B cell (primary cell): Measurements from ENCODE around the gene OR2T2. TPM values are rescaled to one million over a fixed set of nuclear protein-coding genes. Genes with fewer than 3 reads are reported as not detected.
A peak's percentile ranks its signal among the peaks of the same experiment; 100 is the strongest.
"Not testable (repeated sequence)": the region's sequence is repeated elsewhere in the genome, so short reads cannot be mapped to it uniquely, and the experiment has no call there.

Experiments used
- ATAC-seq: fragments of 200-7000 bp; cut with Tn5 transposase; one replicate; pipeline ENCODE4 v1.10.0; 2021; ENCODE audit warnings: low read depth, mild to moderate bottlenecking, moderate number of reproducible peaks, moderate library complexity
- CTCF ChIA-PET: fragments of 350-600 bp; sonication (Branson Sonifier 250); formaldehyde crosslinking; loops from one replicate; lab custom pipeline; 2021; ENCODE audit warnings: antibody characterized with exemption, inconsistent platforms; lab: Charles Lee
- POLR2A ChIA-PET: fragments of 350-600 bp; sonication (Branson Sonifier 250); formaldehyde crosslinking; loops from one replicate; lab custom pipeline; 2021; ENCODE audit warnings: antibody characterized with exemption; lab: Charles Lee
- DNase-seq: peaks from one replicate; pipeline ENCODE4 v3.0.0; 2013
- H2AFZ ChIP-seq: 2 replicates; pipeline ENCODE4 v1.6.1; 2012; ENCODE audit warnings: mild to moderate bottlenecking, low read depth, low read length; ENCODE audit not compliant: insufficient read depth, poor library complexity, severe bottlenecking
- H3K27ac ChIP-seq, 2 donors: 1 replicate in 1 of 2; 2 replicates in 1 of 2; pipeline ENCODE4 v1.5.1; 2012 to 2013; ENCODE audit warnings: low read length in 2 of 2, mild to moderate bottlenecking in 2 of 2, moderate library complexity in 1 of 2
- H3K27me3 ChIP-seq, 4 experiments: fragments of 200-600 bp in 1 of 4; sonication (generic) in 1 of 4; replicated peaks in 1 of 4; 1 replicate in 2 of 4; 2 replicates in 2 of 4; pipeline versions ENCODE4 v1.6.1 to v1.7.0; 2013 to 2016; ENCODE audit warnings: low read length in 3 of 4, mild to moderate bottlenecking in 2 of 4, mixed read lengths in 1 of 4, moderate library complexity in 1 of 4; ENCODE audit not compliant: insufficient read depth in 4 of 4, control insufficient read depth in 3 of 4; ENCODE audit errors: control extremely low read depth in 1 of 4
- H3K36me3 ChIP-seq, 2 experiments: replicated peaks in 1 of 2; 1 replicate in 1 of 2; 2 replicates in 1 of 2; pipeline versions ENCODE4 v1.6.1 to v1.7.1; 2013; ENCODE audit warnings: low read length in 1 of 2; ENCODE audit not compliant: insufficient read depth in 2 of 2, control insufficient read depth in 1 of 2; ENCODE audit errors: control extremely low read depth in 1 of 2, extremely low read depth in 1 of 2
- H3K4me1 ChIP-seq, 2 donors: fragments of 200-600 bp in 1 of 2; sonication (generic) in 1 of 2; 1 replicate in 1 of 2; 2 replicates in 1 of 2; pipeline versions ENCODE4 v1.5.1 to v1.6.1; 2013 to 2017; ENCODE audit warnings: low read length in 2 of 2; ENCODE audit not compliant: control insufficient read depth in 2 of 2, insufficient read depth in 2 of 2
- H3K4me2 ChIP-seq: replicated peaks from 2 replicates; pipeline ENCODE3; 2012; ENCODE audit warnings: mild to moderate bottlenecking, low read depth, low read length; ENCODE audit not compliant: poor library complexity, severe bottlenecking
- H3K4me3 ChIP-seq, 5 experiments: fragments of 200-600 bp in 1 of 5; sonication (generic) in 1 of 5; 1 replicate in 3 of 5; 2 replicates in 2 of 5; pipeline versions ENCODE4 v1.5.1 to v1.7.0; 2011 to 2016; ENCODE audit warnings: low read length in 4 of 5, mild to moderate bottlenecking in 4 of 5, low read depth in 2 of 5, control low read depth in 1 of 5, moderate library complexity in 1 of 5; ENCODE audit not compliant: insufficient read depth in 1 of 5; ENCODE audit errors: control extremely low read depth in 1 of 5, extremely low read depth in 1 of 5
- H3K79me2 ChIP-seq: fragments of 200-600 bp; sonication (generic); one replicate; pipeline ENCODE4 v1.6.0; 2016; ENCODE audit warnings: low read length; ENCODE audit not compliant: control insufficient read depth, insufficient read depth
- H3K9ac ChIP-seq: fragments of 200-600 bp; sonication (generic); 2 replicates; pipeline ENCODE4 v1.6.1; 2017; ENCODE audit warnings: mild to moderate bottlenecking, low read length, moderate library complexity
- H3K9me3 ChIP-seq, 3 donors: one replicate each; pipeline versions ENCODE4 v1.6.1 to v1.7.1; 2013; ENCODE audit warnings: low read length in 2 of 3; ENCODE audit not compliant: control insufficient read depth in 2 of 3, insufficient read depth in 1 of 3; ENCODE audit errors: control extremely low read depth in 1 of 3
- H4K20me1 ChIP-seq: 2 replicates; pipeline ENCODE4 v1.6.0; 2012; ENCODE audit warnings: mild to moderate bottlenecking, low read length; ENCODE audit not compliant: insufficient read depth, control insufficient read depth, poor library complexity, severe bottlenecking
- H3K27ac Mint-ChIP-seq: one replicate; pipeline ENCODE4 v1.8.0; 2021; ENCODE audit warnings: mixed read lengths
- H3K27me3 Mint-ChIP-seq: one replicate; pipeline ENCODE4 v1.8.0; 2021; ENCODE audit warnings: mixed read lengths
- H3K4me1 Mint-ChIP-seq: one replicate; pipeline ENCODE4 v1.8.0; 2021; ENCODE audit warnings: mixed read lengths
- H3K4me3 Mint-ChIP-seq: one replicate; pipeline ENCODE4 v1.8.0; 2021; ENCODE audit warnings: mixed read lengths
- H3K9me3 Mint-ChIP-seq: one replicate; pipeline ENCODE4 v1.8.0; 2022; ENCODE audit warnings: mixed read lengths; ENCODE audit not compliant: insufficient read depth
- WGBS: methylation state at CpG from one replicate; pipeline ENCODE4 v1.1.5; 2013; ENCODE audit warnings: missing lambda C conversion rate; ENCODE audit not compliant: insufficient coverage; 5-methylcytosine and 5-hydroxymethylcytosine counted together
- intact Hi-C: fragments of 100-400 bp; cut with micrococcal nuclease; formaldehyde crosslinking; loops from one replicate; pipeline ENCODE4 v1.10.0; 2022
- polyA plus RNA-seq: library from polyadenylated mRNA; depleted of rRNA; stranded (reverse); fragments of >200 nt; gene quantifications from 2 replicates; pipeline ENCODE4 v1.2.3, GENCODE V29; 2012
- total RNA-seq, 2 donors: library from RNA; stranded (reverse); fragments of 120-200 nt in 1 of 2; gene quantifications; 1 replicate in 1 of 2; 2 replicates in 1 of 2; pipeline versions ENCODE4 v1.2.3 to v1.2.4, GENCODE V29; 2013 to 2022

OR2T2 gene
- total and polyA plus RNA-seq, 2 donors (not counting 1 experiment from before 2014, with no cell fraction given): 0.48 to 3.9 TPM

DNA sequence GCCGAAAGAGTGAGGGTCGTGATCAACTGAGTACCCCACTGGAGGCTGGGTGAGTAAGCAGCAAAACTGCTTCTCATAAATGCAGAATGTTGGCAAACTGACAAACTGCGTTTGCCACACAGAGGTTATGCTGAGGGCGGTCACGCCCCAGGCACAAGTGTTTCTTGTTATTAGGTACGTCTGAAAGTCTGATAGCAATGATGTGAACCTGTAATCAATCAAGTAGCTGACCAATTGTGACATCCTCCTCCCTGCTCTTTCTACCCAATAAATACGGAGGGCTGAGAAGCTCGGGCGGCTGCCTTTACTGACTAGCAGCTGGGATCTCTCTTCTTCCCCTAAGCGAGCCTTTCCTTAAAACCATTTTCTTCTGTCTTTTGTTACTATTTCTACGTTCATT is 13.8 kb upstream of the OR2T2 start:
- H4K20me1 ChIP-seq, H3K4me2 ChIP-seq, H3K36me3 ChIP-seq, H3K79me2 ChIP-seq, H3K9me3 Mint-ChIP-seq, H3K9ac ChIP-seq, H3K27me3 ChIP-seq, ATAC-seq, DNase-seq, H3K27me3 Mint-ChIP-seq, CTCF ChIA-PET, POLR2A ChIA-PET, H3K4me3 ChIP-seq, H3K9me3 ChIP-seq, H3K4me3 Mint-ChIP-seq, H3K27ac ChIP-seq, intact Hi-C loops: not testable (repeated sequence)
- H3K4me1 Mint-ChIP-seq: peaks cover 33% of the 10 kb centered on the region
- H3K27ac Mint-ChIP-seq: peak overlapping the region; percentile 87
- Histone ChIP-seq H2AFZ (peak overlapping the region; percentile 56), H3K4me1 (peaks cover 12 to 19% of the 10 kb centered on the region in 2 donors)
- WGBS: no CpG with 5 or more reads among the region's 11 CpGs

DNA sequence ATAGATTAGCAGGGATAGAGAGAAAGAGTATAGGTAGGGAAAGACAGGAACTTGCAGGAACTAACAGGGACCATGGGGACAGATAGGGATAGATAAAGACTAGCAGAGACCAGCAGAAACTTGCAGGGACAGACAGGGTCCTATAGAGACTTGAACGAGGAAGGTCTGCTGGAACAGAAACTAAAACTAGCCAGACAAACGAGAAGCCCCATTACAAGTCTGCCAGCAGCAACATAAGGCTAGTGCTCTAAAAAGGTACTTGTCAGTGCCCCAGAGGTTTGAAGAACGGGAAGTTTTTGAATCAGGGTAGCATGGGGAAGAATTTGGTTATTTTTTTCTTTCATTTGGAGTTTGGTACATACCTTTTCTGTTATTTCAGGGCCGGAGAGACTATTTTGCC is 13.2 kb upstream of the OR2T2 start:
- Mint-ChIP-seq H3K27ac (peak overlapping the region; percentile 87), H3K4me3 (peak overlapping the region; percentile 68), H3K4me1 (peaks cover 28% of the 10 kb centered on the region)
- H3K9me3 Mint-ChIP-seq, H3K27me3 ChIP-seq, CTCF ChIA-PET, H3K4me2 ChIP-seq, H4K20me1 ChIP-seq, H3K9ac ChIP-seq, H3K27ac ChIP-seq, POLR2A ChIA-PET, intact Hi-C loops, H3K79me2 ChIP-seq, H3K9me3 ChIP-seq, H3K4me3 ChIP-seq, H3K36me3 ChIP-seq, H3K27me3 Mint-ChIP-seq: not testable (repeated sequence)
- H3K4me1 ChIP-seq: peaks cover 12 to 19% of the 10 kb centered on the region in 2 donors
- H2AFZ ChIP-seq: peak overlapping the region; percentile 56
- 100% methylated on average over 1 of the region's 4 CpGs for WGBS
- DNase-seq (peak; percentile 34), ATAC-seq (peak; percentile 72)

DNA sequence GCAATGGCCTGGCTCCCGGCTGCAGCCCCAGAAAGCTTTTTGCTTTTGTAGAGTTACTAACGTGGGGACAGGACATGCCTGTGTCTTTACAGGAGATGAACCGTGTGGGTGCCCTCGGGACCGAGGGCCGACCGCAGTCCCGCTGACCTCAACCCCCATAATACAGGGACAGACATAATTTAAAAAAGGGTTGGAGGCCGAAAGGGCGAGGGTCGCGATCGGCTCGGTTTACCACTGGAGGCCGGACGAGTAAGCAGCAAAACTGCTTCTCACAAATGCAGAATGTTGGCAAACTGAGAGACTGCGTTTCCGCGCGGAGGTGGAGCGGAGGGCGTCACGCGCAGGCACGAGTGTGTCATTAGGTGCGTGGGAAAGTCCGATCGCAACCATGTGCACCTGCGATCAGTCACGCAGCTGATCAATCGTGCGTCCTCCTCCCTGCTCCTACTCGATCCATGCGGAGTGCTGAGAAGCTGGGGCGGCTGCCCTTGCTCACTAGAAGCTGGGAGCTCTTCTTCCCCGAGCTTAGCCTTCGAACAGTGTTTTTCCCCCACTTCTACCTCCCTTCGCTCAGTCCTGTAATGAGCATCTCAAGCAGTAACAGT is 11.5 kb upstream of the OR2T2 start:
- POLR2A ChIA-PET, H4K20me1 ChIP-seq, H3K27ac Mint-ChIP-seq, H3K36me3 ChIP-seq, H3K9ac ChIP-seq, H3K4me3 Mint-ChIP-seq, H3K27me3 ChIP-seq, H2AFZ ChIP-seq, intact Hi-C loops, H3K9me3 Mint-ChIP-seq, H3K27me3 Mint-ChIP-seq, H3K4me3 ChIP-seq, H3K4me2 ChIP-seq, CTCF ChIA-PET, H3K9me3 ChIP-seq, H3K27ac ChIP-seq, H3K79me2 ChIP-seq, DNase-seq, ATAC-seq: not testable (repeated sequence)
- WGBS: over 99% methylated on average over 13 of the region's 38 CpGs
- peaks cover 17% of the 10 kb centered on the region for H3K4me1 Mint-ChIP-seq
- peaks cover 0 to 10% of the 10 kb centered on the region in 2 donors for H3K4me1 ChIP-seq

DNA sequence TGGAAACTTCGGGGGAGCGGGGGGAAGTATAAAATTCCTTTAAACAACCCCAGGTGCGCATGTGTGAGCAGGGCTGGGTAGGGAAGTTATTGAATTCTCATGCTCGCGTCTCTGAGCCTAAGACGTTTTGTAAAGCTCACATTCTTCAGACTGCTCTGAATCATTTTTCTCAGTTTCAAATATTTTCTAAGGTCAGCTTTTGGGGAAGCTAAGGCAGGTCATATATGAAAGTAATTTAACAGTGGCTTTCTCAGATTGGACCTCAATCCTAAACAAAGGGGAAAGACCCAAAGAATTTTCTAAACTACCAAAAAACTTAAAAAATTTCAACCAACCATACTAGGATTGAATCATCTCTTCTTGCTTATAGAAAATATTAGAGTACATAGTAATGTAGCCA is 10.5 kb upstream of the OR2T2 start:
- H3K4me2 ChIP-seq, ATAC-seq, intact Hi-C loops, H3K9ac ChIP-seq, H3K4me3 Mint-ChIP-seq, H3K36me3 ChIP-seq, H3K27me3 Mint-ChIP-seq, POLR2A ChIA-PET, H3K4me3 ChIP-seq, H3K9me3 ChIP-seq, H3K79me2 ChIP-seq, H3K27ac ChIP-seq, H3K27ac Mint-ChIP-seq, H3K27me3 ChIP-seq, H3K9me3 Mint-ChIP-seq, H2AFZ ChIP-seq, H4K20me1 ChIP-seq, CTCF ChIA-PET, DNase-seq: not testable (repeated sequence)
- H3K4me1 ChIP-seq: peaks cover 0 to 10% of the 10 kb centered on the region in 2 donors
- no CpG with 5 or more reads among the region's 6 CpGs for WGBS
- H3K4me1 Mint-ChIP-seq: peaks cover 11% of the 10 kb centered on the region
